Fibroblast of lung (primary cell): Measurements from ENCODE around the gene TUSC7. TPM values are rescaled to one million over a fixed set of nuclear protein-coding genes. Genes with fewer than 3 reads are reported as not detected.

Experiments
- DNase-seq, 2 donors: peaks; one replicate each; pipeline versions ENCODE4 v3.0.0 to v3.0.0-alpha.2; 2010; ENCODE audit warnings: low read depth in 2 of 2
- H2AFZ ChIP-seq: 2 replicates; pipeline ENCODE4 v1.5.1; 2012; ENCODE audit warnings: low read length, control low read depth, inconsistent platforms
- H3K27ac ChIP-seq: 2 replicates; pipeline ENCODE4 v1.5.1; 2011; ENCODE audit warnings: low read length, control low read depth; ENCODE audit not compliant: insufficient read depth
- H3K27me3 ChIP-seq: 2 replicates; pipeline ENCODE4 v1.5.1; 2011; ENCODE audit warnings: mild to moderate bottlenecking, low read length; ENCODE audit not compliant: control insufficient read depth, insufficient read depth
- H3K36me3 ChIP-seq: 2 replicates; pipeline ENCODE4 v1.5.1; 2011; ENCODE audit warnings: low read length; ENCODE audit not compliant: control insufficient read depth, insufficient read depth
- H3K4me1 ChIP-seq: 2 replicates; pipeline ENCODE4 v1.5.1; 2011; ENCODE audit warnings: low read length; ENCODE audit not compliant: control insufficient read depth, insufficient read depth; ENCODE audit errors: extremely low read depth
- H3K4me2 ChIP-seq: 2 replicates; pipeline ENCODE4 v1.5.1; 2011; ENCODE audit warnings: low read length, control low read depth; ENCODE audit not compliant: insufficient read depth; ENCODE audit errors: extremely low read depth
- H3K4me3 ChIP-seq, 4 experiments: fragments of 200-600 bp in 1 of 4; sonication (generic) in 1 of 4; replicated peaks in 1 of 4; 2 replicates each; pipeline ENCODE4 v1.5.1; 2011 to 2016; ENCODE audit warnings: low read length in 4 of 4, low read depth in 3 of 4, mild to moderate bottlenecking in 3 of 4, control low read depth in 2 of 4, inconsistent platforms in 1 of 4, mixed read lengths in 1 of 4; ENCODE audit not compliant: insufficient read depth in 1 of 4; ENCODE audit errors: control extremely low read depth in 1 of 4
- H3K79me2 ChIP-seq: 2 replicates; pipeline ENCODE4 v1.5.1; 2012; ENCODE audit warnings: mild to moderate bottlenecking, low read length, inconsistent platforms; ENCODE audit not compliant: control insufficient read depth, insufficient read depth
- H3K9ac ChIP-seq: 2 replicates; pipeline ENCODE4 v1.5.1; 2011; ENCODE audit warnings: mild to moderate bottlenecking, low read length, control low read depth; ENCODE audit not compliant: insufficient read depth
- H3K9me3 ChIP-seq: 2 replicates; pipeline ENCODE4 v1.5.1; 2012; ENCODE audit warnings: low read depth, low read length; ENCODE audit not compliant: control insufficient read depth, insufficient read depth
- H4K20me1 ChIP-seq: 2 replicates; pipeline ENCODE4 v1.5.1; 2011; ENCODE audit warnings: low read length; ENCODE audit not compliant: control insufficient read depth, insufficient read depth; ENCODE audit errors: extremely low read depth
- CTCF ChIP-seq, 2 donors: IDR thresholded peaks in 1 of 2; conservative IDR thresholded peaks in 1 of 2; 1 replicate in 1 of 2; 2 replicates in 1 of 2; pipeline ENCODE4 v1.5.1; 2011 to 2012; ENCODE audit warnings: low read length in 2 of 2, control low read depth in 1 of 2, inconsistent platforms in 1 of 2, low read depth in 1 of 2, mild to moderate bottlenecking in 1 of 2
- EZH2 ChIP-seq: IDR thresholded peaks from 2 replicates; pipeline ENCODE4 v1.5.1; 2012; ENCODE audit warnings: low read length, control low read depth, mild to moderate bottlenecking; ENCODE audit errors: missing control alignments
- polyA plus RNA-seq, 2 donors: library from polyadenylated mRNA; depleted of rRNA in 1 of 2; stranded (reverse) in 1 of 2; unstranded in 1 of 2; fragments of >200 nt; gene quantifications; 2 replicates each; pipeline ENCODE4 v1.2.1, GENCODE V29; 2011 to 2012; ENCODE audit warnings: missing spikeins in 1 of 2
- total RNA-seq: library from RNA; depleted of rRNA; stranded (reverse); fragments of >200 nt; gene quantifications from 2 replicates; pipeline ENCODE4 v1.2.1, GENCODE V29; 2014

TUSC7 gene
- total and polyA plus RNA-seq, 2 donors (not counting 1 experiment from before 2014, with no cell fraction given) = not detected

- H3K4me2 ChIP-seq = no peak overlapping the region
- H3K4me3 ChIP-seq = no peak overlapping the region
- no peaks in the 10 kb centered on the region for H3K27me3 ChIP-seq
- no peaks in the 10 kb centered on the region for H4K20me1 ChIP-seq
- H2AFZ ChIP-seq = no peak overlapping the region
- no peaks in the 10 kb centered on the region for H3K36me3 ChIP-seq
- H3K9ac ChIP-seq = no peak overlapping the region
- no peaks in the 10 kb centered on the region for H3K79me2 ChIP-seq
- no peaks in the 10 kb centered on the region for H3K9me3 ChIP-seq
- H3K4me1 ChIP-seq = no peaks in the 10 kb centered on the region
- TF ChIP-seq CTCF (conservative IDR thresholded peaks at IDR 0.05 in 1 of 2, IDR thresholded peaks at IDR 0.05 in 1 of 2; ENCODE audit: low read depth in 1 of 2, low read length in 2 of 2) (no peak), EZH2 (no peak)
- no peak overlapping the region for H3K27ac ChIP-seq
- no peak for DNase-seq
These were observed 8.5 kb upstream of the TUSC7 start for GRCh38 chr3:116701070-116701469.

GRCh38 chr3:116702334-116702733, 7.2 kb upstream of the TUSC7 start:
- TF ChIP-seq EZH2 (no peak), CTCF (conservative IDR thresholded peaks at IDR 0.05 in 1 of 2, IDR thresholded peaks at IDR 0.05 in 1 of 2; ENCODE audit: low read depth in 1 of 2, low read length in 2 of 2) (no peak)
- Histone ChIP-seq H3K9ac (no peak overlapping the region), H3K27me3 (no peaks in the 10 kb centered on the region), H3K4me2 (no peak overlapping the region), H2AFZ (no peak overlapping the region), H3K4me3 (no peak overlapping the region), H3K27ac (no peak overlapping the region), H4K20me1 (no peaks in the 10 kb centered on the region), H3K79me2 (no peaks in the 10 kb centered on the region), H3K9me3 (no peaks in the 10 kb centered on the region), H3K4me1 (no peaks in the 10 kb centered on the region), H3K36me3 (no peaks in the 10 kb centered on the region)
- no peak for DNase-seq

- Histone ChIP-seq H3K79me2 (no peaks in the 10 kb centered on the region), H3K27ac (no peak overlapping the region), H3K4me2 (no peak overlapping the region), H3K9ac (no peak overlapping the region), H4K20me1 (no peaks in the 10 kb centered on the region), H3K36me3 (no peaks in the 10 kb centered on the region), H2AFZ (no peak overlapping the region), H3K9me3 (no peaks in the 10 kb centered on the region), H3K27me3 (no peaks in the 10 kb centered on the region), H3K4me3 (no peak overlapping the region), H3K4me1 (no peaks in the 10 kb centered on the region)
- DNase-seq = no peak
- TF ChIP-seq EZH2 = no peak
- TF ChIP-seq CTCF (conservative IDR thresholded peaks at IDR 0.05 in 1 of 2, IDR thresholded peaks at IDR 0.05 in 1 of 2; ENCODE audit: low read depth in 1 of 2, low read length in 2 of 2) = no peak
These were observed 2.0 kb upstream of the TUSC7 start for GRCh38 chr3:116707531-116707930.
